H1 (cell line): ENCODE results near the gene PFN2.
"Not testable (repeated sequence)": the region's sequence is repeated elsewhere in the genome, so short reads cannot be mapped to it uniquely, and the experiment has no call there.

Source experiments
- ATF3 ChIP-seq: IDR thresholded peaks from 2 replicates; pipeline ENCODE4 v1.6.1; 2011; ENCODE audit warnings: low read depth, mild to moderate bottlenecking, low read length; ENCODE audit not compliant: insufficient read depth
- CHD2 ChIP-seq: IDR thresholded peaks from 2 replicates; pipeline ENCODE4 v1.6.1; 2012; ENCODE audit warnings: low read length, improper control_type of control experiment
- EP300 ChIP-seq, 2 experiments: IDR thresholded peaks; 1 replicate in 1 of 2; 2 replicates in 1 of 2; pipeline ENCODE4 v1.6.1; 2011 to 2012; ENCODE audit warnings: low read depth in 2 of 2, low read length in 2 of 2, mild to moderate bottlenecking in 2 of 2, borderline replicate concordance in 1 of 2, inconsistent platforms in 1 of 2, moderate library complexity in 1 of 2
- JUND ChIP-seq: IDR thresholded peaks from 2 replicates; pipeline ENCODE4 v1.6.1; 2011; ENCODE audit warnings: mild to moderate bottlenecking, improper control_type of control experiment, low read length
- MAFK ChIP-seq: IDR thresholded peaks from 2 replicates; pipeline ENCODE4 v1.6.1; 2012; ENCODE audit warnings: low read depth, mild to moderate bottlenecking, improper control_type of control experiment, low read length
- PHF8 ChIP-seq: fragments of 200-600 bp; sonication (generic); conservative IDR thresholded peaks from 2 replicates; pipeline ENCODE4 v1.7.1; 2012; ENCODE audit warnings: low read depth, mild to moderate bottlenecking, inconsistent platforms, low read length, moderate library complexity
- POLR2A ChIP-seq, 2 experiments: IDR thresholded peaks; 1 replicate in 1 of 2; 2 replicates in 1 of 2; pipeline ENCODE4 v1.6.1; 2011; ENCODE audit warnings: low read depth in 2 of 2, low read length in 2 of 2, mild to moderate bottlenecking in 2 of 2; ENCODE audit errors: control extremely low read depth in 1 of 2
- POLR2AphosphoS5 ChIP-seq: IDR thresholded peaks from 2 replicates; pipeline ENCODE4 v1.6.1; 2011; ENCODE audit warnings: low read depth, low read length
- RAD21 ChIP-seq, 2 experiments: IDR thresholded peaks in 1 of 2; conservative IDR thresholded peaks in 1 of 2; 2 replicates each; pipeline ENCODE4 v1.6.1; 2011; ENCODE audit warnings: low read depth in 2 of 2, low read length in 2 of 2, improper control_type of control experiment in 1 of 2, inconsistent platforms in 1 of 2, mild to moderate bottlenecking in 1 of 2, moderate library complexity in 1 of 2
- TF ChIP-seq, protein P1 (sequence below), 3 experiments: IDR thresholded peaks; 1 replicate in 2 of 3; 2 replicates in 1 of 3; pipeline versions ENCODE4 v1.5.1 to v1.6.1; 2011; ENCODE audit warnings: low read length in 3 of 3, mild to moderate bottlenecking in 3 of 3, inconsistent platforms in 2 of 3, low read depth in 1 of 3, moderate library complexity in 1 of 3; ENCODE audit not compliant: insufficient read depth in 1 of 3; ENCODE audit errors: control extremely low read depth in 1 of 3

DNA sequence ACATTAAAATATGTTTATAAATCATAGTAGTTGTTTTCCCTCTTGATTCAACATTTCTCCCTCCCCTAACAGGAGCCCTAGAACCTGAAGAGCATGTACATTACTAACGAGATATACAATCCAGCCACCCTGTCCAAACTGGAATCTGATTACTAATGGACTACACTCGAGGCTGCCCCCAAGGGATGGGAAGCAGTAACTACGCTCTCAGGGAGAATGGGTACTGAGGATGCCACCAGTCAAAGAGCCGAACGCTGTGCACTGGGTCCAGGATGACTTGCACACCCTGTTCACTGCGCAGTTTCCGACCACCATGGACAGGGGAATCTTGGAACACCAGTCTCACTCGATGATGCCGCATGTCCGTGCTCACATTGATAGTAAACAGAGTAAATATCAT lies 11.3 kb upstream of the PFN2 start:
- not testable (repeated sequence) for TF ChIP-seq EP300 (IDR thresholded peaks at IDR 0.05; ENCODE audit: borderline replicate concordance in 1 of 2, low read depth in 2 of 2, low read length in 2 of 2); ATF3; PHF8; MAFK; CHD2; POLR2AphosphoS5; POLR2A (IDR thresholded peaks at IDR 0.05; ENCODE audit: control extremely low read depth in 1 of 2, low read depth in 2 of 2, low read length in 2 of 2); JUND; RAD21 (IDR thresholded peaks at IDR 0.05 in 1 of 2, conservative IDR thresholded peaks at IDR 0.05 in 1 of 2; ENCODE audit: low read depth in 2 of 2, low read length in 2 of 2)
- TF ChIP-seq, protein P1, sequence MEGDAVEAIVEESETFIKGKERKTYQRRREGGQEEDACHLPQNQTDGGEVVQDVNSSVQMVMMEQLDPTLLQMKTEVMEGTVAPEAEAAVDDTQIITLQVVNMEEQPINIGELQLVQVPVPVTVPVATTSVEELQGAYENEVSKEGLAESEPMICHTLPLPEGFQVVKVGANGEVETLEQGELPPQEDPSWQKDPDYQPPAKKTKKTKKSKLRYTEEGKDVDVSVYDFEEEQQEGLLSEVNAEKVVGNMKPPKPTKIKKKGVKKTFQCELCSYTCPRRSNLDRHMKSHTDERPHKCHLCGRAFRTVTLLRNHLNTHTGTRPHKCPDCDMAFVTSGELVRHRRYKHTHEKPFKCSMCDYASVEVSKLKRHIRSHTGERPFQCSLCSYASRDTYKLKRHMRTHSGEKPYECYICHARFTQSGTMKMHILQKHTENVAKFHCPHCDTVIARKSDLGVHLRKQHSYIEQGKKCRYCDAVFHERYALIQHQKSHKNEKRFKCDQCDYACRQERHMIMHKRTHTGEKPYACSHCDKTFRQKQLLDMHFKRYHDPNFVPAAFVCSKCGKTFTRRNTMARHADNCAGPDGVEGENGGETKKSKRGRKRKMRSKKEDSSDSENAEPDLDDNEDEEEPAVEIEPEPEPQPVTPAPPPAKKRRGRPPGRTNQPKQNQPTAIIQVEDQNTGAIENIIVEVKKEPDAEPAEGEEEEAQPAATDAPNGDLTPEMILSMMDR (IDR thresholded peaks at IDR 0.05; ENCODE audit: control extremely low read depth in 1 of 3, insufficient read depth in 1 of 3, low read depth in 1 of 3, low read length in 3 of 3) = not testable (repeated sequence)
